ENCODE results near the gene CTDSP1. TPM values are rescaled to one million over a fixed set of nuclear protein-coding genes. Genes with fewer than 3 reads are reported as not detected.

The CTDSP1 gene
- total RNA-seq, 1 experiment from 2014 or later = 25.4 TPM

DNA sequence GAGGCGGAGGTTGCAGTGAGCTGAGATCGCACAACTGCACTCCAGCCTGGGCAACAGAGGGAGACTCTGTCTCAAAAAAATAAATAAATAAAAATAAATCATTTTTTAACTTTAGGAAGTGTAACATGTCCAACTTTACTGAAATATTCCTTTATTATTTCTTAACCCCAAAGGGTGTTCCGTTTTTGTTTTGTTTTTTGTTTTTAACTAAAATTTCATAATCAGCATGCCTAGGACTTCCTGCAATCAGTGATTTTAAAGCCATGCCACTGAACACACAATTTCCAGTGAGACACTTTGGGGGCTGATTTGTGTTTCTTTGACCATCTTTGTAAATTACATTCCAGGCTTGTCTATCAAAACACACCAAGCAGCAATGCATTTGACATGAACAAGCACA, 35.9 kb upstream of the CTDSP1 start:
- Mint-ChIP-seq H3K36me3 (no peaks in the 10 kb centered on the region), H3K27ac (no peak overlapping the region), H3K4me3 (no peak overlapping the region), H3K9me3 (no peaks in the 10 kb centered on the region), H3K27me3 (ENCODE audit: low read depth) (no peaks in the 10 kb centered on the region), H3K4me1 (peaks cover 7% of the 10 kb centered on the region; the same call in 1 of the 2 replicates)
- no peak for DNase-seq (ENCODE audit: low spot score)
- no peak for ATAC-seq
- ChIA-PET POLR2A (interaction anchor here (0.6 kb wide), 1 partner anchor 30 kb away, joined by 3 read pairs; no protein-coding TSS in a partner anchor), CTCF (interaction anchor here (0.7 to 1.7 kb wide), 2 partner anchors 40 to 67 kb away, joined by 3 to 4 read pairs; no protein-coding TSS in a partner anchor)
- TF ChIP-seq FOXK1 (CRISPR knock-in tag; IDR thresholded peaks at IDR 0.05) (no peak), FOXJ3 (CRISPR knock-in tag; IDR thresholded peaks at IDR 0.05; ENCODE audit: borderline replicate concordance) (no peak), RORB (CRISPR knock-in tag; IDR thresholded peaks at IDR 0.05) (no peak), FOXP1 (CRISPR knock-in tag; IDR thresholded peaks at IDR 0.05; ENCODE audit: borderline replicate concordance) (no peak)
- TF ChIP-seq, protein P1, sequence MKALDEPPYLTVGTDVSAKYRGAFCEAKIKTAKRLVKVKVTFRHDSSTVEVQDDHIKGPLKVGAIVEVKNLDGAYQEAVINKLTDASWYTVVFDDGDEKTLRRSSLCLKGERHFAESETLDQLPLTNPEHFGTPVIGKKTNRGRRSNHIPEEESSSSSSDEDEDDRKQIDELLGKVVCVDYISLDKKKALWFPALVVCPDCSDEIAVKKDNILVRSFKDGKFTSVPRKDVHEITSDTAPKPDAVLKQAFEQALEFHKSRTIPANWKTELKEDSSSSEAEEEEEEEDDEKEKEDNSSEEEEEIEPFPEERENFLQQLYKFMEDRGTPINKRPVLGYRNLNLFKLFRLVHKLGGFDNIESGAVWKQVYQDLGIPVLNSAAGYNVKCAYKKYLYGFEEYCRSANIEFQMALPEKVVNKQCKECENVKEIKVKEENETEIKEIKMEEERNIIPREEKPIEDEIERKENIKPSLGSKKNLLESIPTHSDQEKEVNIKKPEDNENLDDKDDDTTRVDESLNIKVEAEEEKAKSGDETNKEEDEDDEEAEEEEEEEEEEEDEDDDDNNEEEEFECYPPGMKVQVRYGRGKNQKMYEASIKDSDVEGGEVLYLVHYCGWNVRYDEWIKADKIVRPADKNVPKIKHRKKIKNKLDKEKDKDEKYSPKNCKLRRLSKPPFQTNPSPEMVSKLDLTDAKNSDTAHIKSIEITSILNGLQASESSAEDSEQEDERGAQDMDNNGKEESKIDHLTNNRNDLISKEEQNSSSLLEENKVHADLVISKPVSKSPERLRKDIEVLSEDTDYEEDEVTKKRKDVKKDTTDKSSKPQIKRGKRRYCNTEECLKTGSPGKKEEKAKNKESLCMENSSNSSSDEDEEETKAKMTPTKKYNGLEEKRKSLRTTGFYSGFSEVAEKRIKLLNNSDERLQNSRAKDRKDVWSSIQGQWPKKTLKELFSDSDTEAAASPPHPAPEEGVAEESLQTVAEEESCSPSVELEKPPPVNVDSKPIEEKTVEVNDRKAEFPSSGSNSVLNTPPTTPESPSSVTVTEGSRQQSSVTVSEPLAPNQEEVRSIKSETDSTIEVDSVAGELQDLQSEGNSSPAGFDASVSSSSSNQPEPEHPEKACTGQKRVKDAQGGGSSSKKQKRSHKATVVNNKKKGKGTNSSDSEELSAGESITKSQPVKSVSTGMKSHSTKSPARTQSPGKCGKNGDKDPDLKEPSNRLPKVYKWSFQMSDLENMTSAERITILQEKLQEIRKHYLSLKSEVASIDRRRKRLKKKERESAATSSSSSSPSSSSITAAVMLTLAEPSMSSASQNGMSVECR (CRISPR knock-in tag; IDR thresholded peaks at IDR 0.05; ENCODE audit: borderline replicate concordance) = no peak
- TF ChIP-seq, protein P2, sequence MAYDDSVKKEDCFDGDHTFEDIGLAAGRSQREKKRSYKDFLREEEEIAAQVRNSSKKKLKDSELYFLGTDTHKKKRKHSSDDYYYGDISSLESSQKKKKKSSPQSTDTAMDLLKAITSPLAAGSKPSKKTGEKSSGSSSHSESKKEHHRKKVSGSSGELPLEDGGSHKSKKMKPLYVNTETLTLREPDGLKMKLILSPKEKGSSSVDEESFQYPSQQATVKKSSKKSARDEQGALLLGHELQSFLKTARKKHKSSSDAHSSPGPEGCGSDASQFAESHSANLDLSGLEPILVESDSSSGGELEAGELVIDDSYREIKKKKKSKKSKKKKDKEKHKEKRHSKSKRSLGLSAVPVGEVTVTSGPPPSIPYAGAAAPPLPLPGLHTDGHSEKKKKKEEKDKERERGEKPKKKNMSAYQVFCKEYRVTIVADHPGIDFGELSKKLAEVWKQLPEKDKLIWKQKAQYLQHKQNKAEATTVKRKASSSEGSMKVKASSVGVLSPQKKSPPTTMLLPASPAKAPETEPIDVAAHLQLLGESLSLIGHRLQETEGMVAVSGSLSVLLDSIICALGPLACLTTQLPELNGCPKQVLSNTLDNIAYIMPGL (CRISPR knock-in tag; IDR thresholded peaks at IDR 0.05) = no peak
- TF ChIP-seq, protein P3, sequence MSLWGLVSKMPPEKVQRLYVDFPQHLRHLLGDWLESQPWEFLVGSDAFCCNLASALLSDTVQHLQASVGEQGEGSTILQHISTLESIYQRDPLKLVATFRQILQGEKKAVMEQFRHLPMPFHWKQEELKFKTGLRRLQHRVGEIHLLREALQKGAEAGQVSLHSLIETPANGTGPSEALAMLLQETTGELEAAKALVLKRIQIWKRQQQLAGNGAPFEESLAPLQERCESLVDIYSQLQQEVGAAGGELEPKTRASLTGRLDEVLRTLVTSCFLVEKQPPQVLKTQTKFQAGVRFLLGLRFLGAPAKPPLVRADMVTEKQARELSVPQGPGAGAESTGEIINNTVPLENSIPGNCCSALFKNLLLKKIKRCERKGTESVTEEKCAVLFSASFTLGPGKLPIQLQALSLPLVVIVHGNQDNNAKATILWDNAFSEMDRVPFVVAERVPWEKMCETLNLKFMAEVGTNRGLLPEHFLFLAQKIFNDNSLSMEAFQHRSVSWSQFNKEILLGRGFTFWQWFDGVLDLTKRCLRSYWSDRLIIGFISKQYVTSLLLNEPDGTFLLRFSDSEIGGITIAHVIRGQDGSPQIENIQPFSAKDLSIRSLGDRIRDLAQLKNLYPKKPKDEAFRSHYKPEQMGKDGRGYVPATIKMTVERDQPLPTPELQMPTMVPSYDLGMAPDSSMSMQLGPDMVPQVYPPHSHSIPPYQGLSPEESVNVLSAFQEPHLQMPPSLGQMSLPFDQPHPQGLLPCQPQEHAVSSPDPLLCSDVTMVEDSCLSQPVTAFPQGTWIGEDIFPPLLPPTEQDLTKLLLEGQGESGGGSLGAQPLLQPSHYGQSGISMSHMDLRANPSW (CRISPR knock-in tag; conservative IDR thresholded peaks at IDR 0.05; ENCODE audit: low read depth) = no peak
- TF ChIP-seq, protein P4, sequence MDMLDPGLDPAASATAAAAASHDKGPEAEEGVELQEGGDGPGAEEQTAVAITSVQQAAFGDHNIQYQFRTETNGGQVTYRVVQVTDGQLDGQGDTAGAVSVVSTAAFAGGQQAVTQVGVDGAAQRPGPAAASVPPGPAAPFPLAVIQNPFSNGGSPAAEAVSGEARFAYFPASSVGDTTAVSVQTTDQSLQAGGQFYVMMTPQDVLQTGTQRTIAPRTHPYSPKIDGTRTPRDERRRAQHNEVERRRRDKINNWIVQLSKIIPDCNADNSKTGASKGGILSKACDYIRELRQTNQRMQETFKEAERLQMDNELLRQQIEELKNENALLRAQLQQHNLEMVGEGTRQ (CRISPR knock-in tag; IDR thresholded peaks at IDR 0.05) = no peak
- TF ChIP-seq, protein P5, sequence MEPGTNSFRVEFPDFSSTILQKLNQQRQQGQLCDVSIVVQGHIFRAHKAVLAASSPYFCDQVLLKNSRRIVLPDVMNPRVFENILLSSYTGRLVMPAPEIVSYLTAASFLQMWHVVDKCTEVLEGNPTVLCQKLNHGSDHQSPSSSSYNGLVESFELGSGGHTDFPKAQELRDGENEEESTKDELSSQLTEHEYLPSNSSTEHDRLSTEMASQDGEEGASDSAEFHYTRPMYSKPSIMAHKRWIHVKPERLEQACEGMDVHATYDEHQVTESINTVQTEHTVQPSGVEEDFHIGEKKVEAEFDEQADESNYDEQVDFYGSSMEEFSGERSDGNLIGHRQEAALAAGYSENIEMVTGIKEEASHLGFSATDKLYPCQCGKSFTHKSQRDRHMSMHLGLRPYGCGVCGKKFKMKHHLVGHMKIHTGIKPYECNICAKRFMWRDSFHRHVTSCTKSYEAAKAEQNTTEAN (CRISPR knock-in tag; IDR thresholded peaks at IDR 0.05) = no peak

DNA sequence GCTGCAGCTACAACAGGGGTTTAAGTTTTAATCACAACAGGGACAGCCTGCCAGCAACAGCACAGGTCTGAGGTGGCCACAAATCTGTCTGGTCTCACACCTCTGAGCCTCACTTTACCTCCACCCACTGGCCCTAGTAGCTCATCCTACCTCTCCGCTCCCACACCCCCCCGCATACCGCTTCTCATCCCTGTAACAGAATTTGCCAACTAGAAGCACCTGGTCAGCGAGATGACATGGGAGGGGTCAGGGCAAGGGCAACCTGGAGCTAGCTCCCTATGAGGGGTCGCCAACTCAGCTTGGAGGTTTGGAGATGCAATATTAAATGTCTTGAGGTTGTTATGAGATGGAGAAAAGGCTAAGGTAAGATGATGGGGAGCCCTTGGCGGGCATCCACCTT, 35.5 kb upstream of the CTDSP1 start:
- H3K9me3 Mint-ChIP-seq = no peaks in the 10 kb centered on the region
- no peak overlapping the region for H3K27ac Mint-ChIP-seq
- no peak for ATAC-seq
- H3K27me3 Mint-ChIP-seq (ENCODE audit: low read depth) = no peaks in the 10 kb centered on the region
- H3K36me3 Mint-ChIP-seq = no peaks in the 10 kb centered on the region
- POLR2A ChIA-PET = no interaction called here
- CTCF ChIA-PET = interaction anchor here (1.7 kb wide), 1 partner anchor 68 kb away, joined by 4 read pairs; no protein-coding TSS in a partner anchor
- peaks cover 9% of the 10 kb centered on the region; the same call in 1 of the 2 replicates for H3K4me1 Mint-ChIP-seq
- no peak for DNase-seq (ENCODE audit: low spot score)
- H3K4me3 Mint-ChIP-seq = no peak overlapping the region
- TF ChIP-seq, protein P6, sequence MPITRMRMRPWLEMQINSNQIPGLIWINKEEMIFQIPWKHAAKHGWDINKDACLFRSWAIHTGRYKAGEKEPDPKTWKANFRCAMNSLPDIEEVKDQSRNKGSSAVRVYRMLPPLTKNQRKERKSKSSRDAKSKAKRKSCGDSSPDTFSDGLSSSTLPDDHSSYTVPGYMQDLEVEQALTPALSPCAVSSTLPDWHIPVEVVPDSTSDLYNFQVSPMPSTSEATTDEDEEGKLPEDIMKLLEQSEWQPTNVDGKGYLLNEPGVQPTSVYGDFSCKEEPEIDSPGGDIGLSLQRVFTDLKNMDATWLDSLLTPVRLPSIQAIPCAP (CRISPR knock-in tag; IDR thresholded peaks at IDR 0.05) = no peak
- TF ChIP-seq, protein P7, sequence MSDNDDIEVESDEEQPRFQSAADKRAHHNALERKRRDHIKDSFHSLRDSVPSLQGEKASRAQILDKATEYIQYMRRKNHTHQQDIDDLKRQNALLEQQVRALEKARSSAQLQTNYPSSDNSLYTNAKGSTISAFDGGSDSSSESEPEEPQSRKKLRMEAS (CRISPR knock-in tag; IDR thresholded peaks at IDR 0.05) = no peak
- TF ChIP-seq GTF2I (CRISPR knock-in tag; conservative IDR thresholded peaks at IDR 0.05) = no peak
- no peak for TF ChIP-seq MXD4 (CRISPR knock-in tag; IDR thresholded peaks at IDR 0.05; ENCODE audit: borderline replicate concordance)
- TF ChIP-seq, protein P1 (CRISPR knock-in tag; IDR thresholded peaks at IDR 0.05; ENCODE audit: borderline replicate concordance) = no peak
- no peak for TF ChIP-seq NFYB (CRISPR knock-in tag; conservative IDR thresholded peaks at IDR 0.05; ENCODE audit: low read depth)
- TF ChIP-seq, protein P8, sequence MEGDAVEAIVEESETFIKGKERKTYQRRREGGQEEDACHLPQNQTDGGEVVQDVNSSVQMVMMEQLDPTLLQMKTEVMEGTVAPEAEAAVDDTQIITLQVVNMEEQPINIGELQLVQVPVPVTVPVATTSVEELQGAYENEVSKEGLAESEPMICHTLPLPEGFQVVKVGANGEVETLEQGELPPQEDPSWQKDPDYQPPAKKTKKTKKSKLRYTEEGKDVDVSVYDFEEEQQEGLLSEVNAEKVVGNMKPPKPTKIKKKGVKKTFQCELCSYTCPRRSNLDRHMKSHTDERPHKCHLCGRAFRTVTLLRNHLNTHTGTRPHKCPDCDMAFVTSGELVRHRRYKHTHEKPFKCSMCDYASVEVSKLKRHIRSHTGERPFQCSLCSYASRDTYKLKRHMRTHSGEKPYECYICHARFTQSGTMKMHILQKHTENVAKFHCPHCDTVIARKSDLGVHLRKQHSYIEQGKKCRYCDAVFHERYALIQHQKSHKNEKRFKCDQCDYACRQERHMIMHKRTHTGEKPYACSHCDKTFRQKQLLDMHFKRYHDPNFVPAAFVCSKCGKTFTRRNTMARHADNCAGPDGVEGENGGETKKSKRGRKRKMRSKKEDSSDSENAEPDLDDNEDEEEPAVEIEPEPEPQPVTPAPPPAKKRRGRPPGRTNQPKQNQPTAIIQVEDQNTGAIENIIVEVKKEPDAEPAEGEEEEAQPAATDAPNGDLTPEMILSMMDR (IDR thresholded peaks at IDR 0.05) = no peak

Data from WTC11 (cell line).